Upper lobe of left lung (tissue), 6 donors: ENCODE results near the gene NEURL2. TPM values are rescaled to one million over a fixed set of nuclear protein-coding genes. Genes with fewer than 3 reads are reported as not detected.

Experiments used
- ATAC-seq, 2 donors: fragments of 200-7000 bp; cut with Tn5 transposase; one replicate each; pipeline ENCODE4 v1.9.1; 2022; ENCODE audit warnings: mild to moderate bottlenecking in 2 of 2, moderate library complexity in 2 of 2; ENCODE audit not compliant: low FRiP score in 2 of 2
- DNase-seq, 2 donors: peaks; one replicate each; pipeline ENCODE4 v3.0.0-alpha.2; 2019 to 2020
- H3K27ac ChIP-seq, 4 donors: fragments of 200-600 bp; sonication (generic); one replicate each; pipeline ENCODE4 v1.5.1; 2016 to 2019
- H3K27me3 ChIP-seq, 4 donors: fragments of 200-600 bp; sonication (generic); one replicate each; pipeline ENCODE4 v1.5.1; 2017 to 2019
- H3K36me3 ChIP-seq, 4 donors: fragments of 200-600 bp; sonication (generic); one replicate each; pipeline ENCODE4 v1.5.1; 2016 to 2019
- H3K4me1 ChIP-seq, 4 donors: fragments of 200-600 bp; sonication (generic); one replicate each; pipeline ENCODE4 v1.5.1; 2018 to 2019
- H3K4me3 ChIP-seq, 4 donors: fragments of 200-600 bp; sonication (generic); one replicate each; pipeline ENCODE4 v1.5.1; 2017 to 2019; ENCODE audit warnings: mild to moderate bottlenecking in 2 of 4, moderate library complexity in 1 of 4
- H3K9me3 ChIP-seq, 4 donors: fragments of 200-600 bp; sonication (generic); one replicate each; pipeline ENCODE4 v1.5.1; 2018 to 2019
- CTCF ChIP-seq, 6 experiments: fragments of 450-650 bp in 4 of 6; fragments of 200-600 bp in 2 of 6; sonication (generic) in 2 of 6; IDR thresholded peaks; one replicate each; pipeline ENCODE4 v1.5.1; 2016 to 2019; ENCODE audit warnings: antibody characterized with exemption in 6 of 6
- EP300 ChIP-seq, 4 donors: sonication (generic); formaldehyde crosslinking; IDR thresholded peaks; one replicate each; pipeline ENCODE4 v1.5.1; 2017; ENCODE audit warnings: antibody characterized with exemption in 4 of 4, control low read depth in 2 of 4
- POLR2A ChIP-seq, 4 donors: fragments of 450-650 bp; IDR thresholded peaks; one replicate each; pipeline ENCODE4 v1.5.1; 2016 to 2017; ENCODE audit warnings: antibody characterized with exemption in 4 of 4, mild to moderate bottlenecking in 2 of 4
- POLR2AphosphoS5 ChIP-seq, 2 donors: sonication (generic); formaldehyde crosslinking; IDR thresholded peaks; one replicate each; pipeline ENCODE4 v1.5.1; 2017; ENCODE audit warnings: antibody characterized with exemption in 2 of 2
- WGBS, 2 donors: methylation state at CpG; one replicate each; pipeline ENCODE4 v1.1.5; 2017 to 2018; 5-methylcytosine and 5-hydroxymethylcytosine counted together
- total RNA-seq, 6 donors: library from RNA; depleted of rRNA in 4 of 6; stranded (reverse); fragments of >200 nt in 4 of 6; gene quantifications; one replicate each; pipeline versions ENCODE4 v1.1.0 to v1.2.1, GENCODE V29; 2016 to 2021
- donor health status: DM: no; HTN: no; CAD: no; lungs with moderate emphysema.
- donor health status: DM: no; HTN: yes; CAD: no; lungs with severe emphysema.

NEURL2 gene
- total RNA-seq, 6 donors from 2014 or later = 3.9 to 31.4 (median 5.5) TPM

DNA sequence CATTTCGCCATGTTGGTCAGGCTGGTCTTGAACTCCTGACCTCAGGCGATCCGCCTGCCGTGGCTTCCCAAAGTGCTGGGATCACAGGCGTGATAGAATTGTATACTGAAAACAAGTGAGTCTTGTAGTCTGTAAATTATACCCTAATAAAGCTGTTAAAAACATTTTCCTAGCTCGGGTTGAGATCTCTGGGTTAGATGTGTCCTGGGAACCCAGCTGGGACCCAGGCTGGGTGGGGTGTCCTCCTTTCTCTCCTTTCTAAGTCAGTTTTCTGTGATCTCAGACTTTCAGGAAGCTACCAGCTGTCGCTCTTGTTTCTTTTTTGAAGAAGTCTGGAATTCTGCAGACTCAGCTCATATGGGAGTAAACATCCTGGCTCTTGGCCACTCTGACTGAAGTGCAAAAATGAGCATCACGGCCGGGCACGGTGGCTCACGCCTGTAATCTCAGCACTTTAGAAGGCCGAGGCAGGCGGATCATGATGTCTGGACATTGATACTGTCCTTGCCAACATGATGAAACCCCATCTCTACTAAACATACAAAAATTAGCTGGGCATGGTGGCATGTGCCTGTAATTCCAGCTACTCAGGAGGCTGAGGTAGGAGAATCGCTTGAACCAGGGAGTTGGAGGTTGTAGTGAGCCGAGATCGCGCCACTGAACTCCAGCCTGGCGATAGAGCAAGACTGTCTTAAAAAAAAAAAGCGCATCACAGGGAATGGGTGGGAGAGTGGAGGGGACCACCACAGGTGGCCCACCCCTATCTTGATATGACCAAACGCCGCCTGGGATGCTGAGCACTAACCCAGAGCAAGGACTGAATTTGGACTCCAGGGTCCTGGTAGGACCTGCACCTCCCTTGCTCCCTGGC, 33.6 kb upstream of the NEURL2 start:
- H3K27me3 ChIP-seq = no peaks in the 10 kb centered on the region
- H3K27ac ChIP-seq = peak overlapping the region; percentile 50 to 82 (median 76)
- WGBS, 2 donors = 54 to 71% methylated on average over 15 to 21 of the region's 21 CpGs
- H3K36me3 ChIP-seq = no peaks in the 10 kb centered on the region
- no peaks in the 10 kb centered on the region for H3K9me3 ChIP-seq
- DNase-seq (no peak), ATAC-seq (peak; percentile 38 to 76)
- peaks cover 12 to 43% (median 34%) of the 10 kb centered on the region in 4 donors for H3K4me1 ChIP-seq
- TF ChIP-seq CTCF (IDR thresholded peaks at IDR 0.05) = no peak
- TF ChIP-seq POLR2AphosphoS5 (IDR thresholded peaks at IDR 0.05) = peak in 1 of 2 donors; percentile 10
- TF ChIP-seq POLR2A (IDR thresholded peaks at IDR 0.05) = peak in 1 of 4 donors; percentile 29
- H3K4me3 ChIP-seq = no peak overlapping the region

DNA sequence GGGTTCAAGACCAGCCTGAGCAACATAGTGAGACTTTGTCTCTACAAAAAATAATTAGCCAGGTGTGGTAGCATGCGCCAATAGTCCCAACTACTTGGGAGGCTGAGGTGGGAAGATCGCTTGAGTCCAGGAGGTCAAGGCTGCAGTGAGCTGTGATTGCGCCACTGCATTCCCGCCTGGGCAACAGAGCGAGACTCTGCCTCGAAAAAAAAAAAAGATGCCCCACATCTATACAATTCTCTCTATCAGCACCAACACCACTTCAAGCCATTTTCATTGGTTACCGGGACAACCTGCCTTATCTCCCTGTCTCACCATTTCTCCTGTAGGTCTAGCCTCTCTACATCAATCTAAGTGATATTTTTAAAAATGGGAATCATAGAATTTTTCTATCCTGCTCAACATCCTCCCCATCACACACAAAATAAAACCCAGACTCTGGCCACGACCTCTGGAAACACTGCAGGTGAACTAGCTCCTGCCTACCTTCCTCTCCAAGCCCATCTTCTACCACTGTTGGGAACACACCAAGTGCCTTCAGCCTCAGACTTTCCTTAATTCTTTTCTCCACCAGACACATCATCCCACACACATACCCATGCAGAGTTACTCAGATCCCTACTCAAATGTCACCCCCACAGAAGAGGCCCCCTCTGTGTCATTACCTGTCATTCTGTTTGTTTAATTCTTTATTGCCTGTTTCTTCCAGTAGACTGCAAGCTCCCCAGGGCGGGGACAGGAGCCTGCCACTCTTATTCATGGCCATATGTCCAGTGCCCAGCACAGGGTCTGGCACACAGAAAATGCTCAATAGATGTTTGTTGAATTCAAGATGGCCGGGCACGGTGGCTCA, 30.6 kb upstream of the NEURL2 start:
- no peak for ATAC-seq
- no peak for DNase-seq
- peak overlapping the region in 2 of 4 donors; percentile 36 to 84 for H3K27ac ChIP-seq
- no peaks in the 10 kb centered on the region for H3K27me3 ChIP-seq
- H3K4me1 ChIP-seq = peaks cover 17 to 58% (median 45%) of the 10 kb centered on the region in 4 donors
- no peak overlapping the region for H3K4me3 ChIP-seq
- H3K9me3 ChIP-seq = no peaks in the 10 kb centered on the region
- WGBS, 2 donors = 73 to 87% methylated on average over 11 of the region's 11 CpGs
- no peaks in the 10 kb centered on the region for H3K36me3 ChIP-seq
- no peak for TF ChIP-seq CTCF (IDR thresholded peaks at IDR 0.05)
- TF ChIP-seq POLR2AphosphoS5 (IDR thresholded peaks at IDR 0.05) = no peak
- TF ChIP-seq EP300 (IDR thresholded peaks at IDR 0.05) = no peak
- TF ChIP-seq POLR2A (IDR thresholded peaks at IDR 0.05) = no peak

DNA sequence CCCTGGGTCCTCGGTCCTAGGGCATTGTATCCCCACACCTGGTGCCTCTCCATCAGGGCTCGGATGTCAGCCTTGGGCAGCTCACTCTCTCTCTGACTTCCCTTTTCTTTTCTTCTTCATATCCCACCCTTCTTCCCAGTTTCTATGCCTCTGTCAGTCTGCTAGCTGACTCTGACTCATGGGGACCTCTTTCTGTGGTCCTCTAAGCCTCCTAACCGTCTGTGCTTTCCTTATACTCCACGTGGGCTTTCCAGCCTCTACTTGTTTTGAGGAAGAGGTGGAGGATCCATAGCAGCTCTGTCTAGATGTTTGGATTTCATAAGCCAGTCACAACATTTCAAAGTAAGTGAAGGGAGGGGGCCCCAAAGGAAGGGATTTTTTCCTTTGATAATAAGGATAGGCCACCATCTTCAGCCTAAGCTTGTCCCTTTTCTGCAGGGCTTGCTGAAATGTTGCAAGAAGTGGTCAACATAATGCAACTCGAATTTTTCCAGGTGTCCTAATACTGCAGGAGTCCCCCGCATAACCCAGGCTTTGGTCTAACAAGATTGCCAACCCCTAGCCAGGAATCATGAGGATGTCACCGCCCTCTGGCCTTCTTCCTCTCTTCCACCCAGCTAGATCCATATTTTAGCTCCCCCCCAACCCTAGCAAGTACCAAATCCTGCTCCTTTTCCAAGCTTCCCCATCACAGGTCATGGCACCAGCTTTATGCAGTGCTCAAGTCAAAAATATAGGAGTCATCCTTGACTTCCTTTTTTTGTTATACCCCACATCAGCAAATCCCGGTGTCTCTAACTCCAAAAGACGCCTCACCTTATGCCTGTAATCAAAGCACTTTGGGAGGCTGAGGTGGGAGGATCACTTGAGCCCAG, 29.7 kb upstream of the NEURL2 start:
- DNase-seq = no peak
- Histone ChIP-seq H3K4me3 (no peak overlapping the region), H3K9me3 (no peaks in the 10 kb centered on the region), H3K27ac (peak overlapping the region; percentile 23 to 84 (median 58)), H3K4me1 (peaks cover 17 to 58% (median 45%) of the 10 kb centered on the region in 4 donors), H3K36me3 (no peaks in the 10 kb centered on the region), H3K27me3 (no peaks in the 10 kb centered on the region)
- peak in 1 of 2 donors; percentile 6 for ATAC-seq
- 59 to 72% methylated on average over 9 of the region's 9 CpGs for WGBS, 2 donors
- TF ChIP-seq POLR2AphosphoS5 (IDR thresholded peaks at IDR 0.05) = no peak
- no peak for TF ChIP-seq EP300 (IDR thresholded peaks at IDR 0.05)
- no peak for TF ChIP-seq POLR2A (IDR thresholded peaks at IDR 0.05)
- no peak for TF ChIP-seq CTCF (IDR thresholded peaks at IDR 0.05)

DNA sequence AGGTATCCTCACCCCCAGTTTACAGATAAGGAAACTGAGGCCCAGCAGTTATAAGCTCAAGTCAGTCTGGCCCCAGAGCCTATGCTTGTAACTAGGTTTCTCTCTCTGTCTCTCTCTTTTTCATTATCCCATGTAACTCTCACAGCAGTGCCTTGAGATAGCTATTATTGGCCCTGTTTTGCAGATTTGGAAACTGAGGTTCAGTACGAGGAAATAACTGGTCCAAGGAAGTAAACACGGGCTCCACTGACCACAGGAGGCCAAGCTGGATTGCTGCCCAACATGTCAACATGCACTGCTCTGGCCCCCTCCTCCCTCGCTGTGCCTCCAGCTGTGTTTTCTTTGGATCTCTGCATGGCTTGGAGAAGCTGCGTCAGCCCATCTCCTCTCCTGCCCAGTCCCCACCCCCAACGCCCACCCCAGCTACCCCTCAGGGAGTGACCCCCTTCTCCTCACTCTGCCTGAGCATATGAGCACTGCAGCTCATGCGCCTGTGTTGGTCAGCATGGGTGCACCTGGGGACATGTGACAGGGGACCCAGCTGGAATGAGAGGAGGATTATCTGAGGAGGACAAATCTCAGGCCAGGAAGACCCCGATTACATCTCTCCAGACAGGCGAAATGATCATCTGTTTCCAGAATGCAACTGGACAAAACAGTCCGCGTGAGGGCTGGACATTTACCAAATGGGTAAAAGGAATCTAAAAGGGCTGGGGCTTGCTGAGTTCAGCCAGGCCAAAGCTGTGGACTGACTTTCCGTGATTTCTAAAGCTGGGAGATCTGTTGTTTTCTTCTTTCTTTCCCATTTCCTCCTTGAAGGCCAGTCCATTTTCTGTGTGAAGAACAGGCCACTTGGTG, 28.8 kb upstream of the NEURL2 start:
- Histone ChIP-seq H3K4me3 (no peak overlapping the region), H3K27ac (peak overlapping the region; percentile 23 to 84 (median 58)), H3K36me3 (no peaks in the 10 kb centered on the region), H3K27me3 (no peaks in the 10 kb centered on the region), H3K9me3 (no peaks in the 10 kb centered on the region), H3K4me1 (peaks cover 21 to 56% (median 45%) of the 10 kb centered on the region in 4 donors)
- TF ChIP-seq POLR2A (IDR thresholded peaks at IDR 0.05) (no peak), POLR2AphosphoS5 (IDR thresholded peaks at IDR 0.05) (no peak), EP300 (IDR thresholded peaks at IDR 0.05) (no peak), CTCF (IDR thresholded peaks at IDR 0.05) (no peak)
- DNase-seq (no peak), ATAC-seq (peak; percentile 20 to 55)
- WGBS, 2 donors = 43 to 62% methylated on average over 10 to 11 of the region's 11 CpGs
